Inflammatory macrophage (primary cell): ENCODE measurements around the gene CEP290.
"Not testable (repeated sequence)": the region's sequence is repeated elsewhere in the genome, so short reads cannot be mapped to it uniquely, and the experiment has no call there.

Source experiments
- DNase-seq, 2 donors: peaks; one replicate each; pipeline ENCODE4 v3.0.0-alpha.2; 2020 to 2022

Gene CEP290

DNA sequence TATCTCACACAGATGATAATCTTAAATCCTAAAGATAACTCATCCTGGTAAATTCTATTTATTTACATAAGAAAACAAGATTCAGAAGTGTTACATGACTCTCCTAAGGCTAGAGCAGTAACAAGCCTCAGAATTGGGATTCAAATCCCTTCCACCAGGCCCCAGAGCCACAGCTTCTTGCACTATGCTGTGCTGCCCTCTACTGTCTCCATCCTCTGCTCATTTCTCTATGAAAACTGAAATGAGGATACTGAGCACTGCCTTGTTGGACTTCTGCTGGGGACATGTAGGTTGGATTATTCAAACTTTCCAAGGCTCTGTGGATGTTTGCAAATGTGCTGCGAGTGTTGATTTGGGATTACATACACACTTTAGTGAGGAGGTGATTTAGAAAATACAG lies 89.2 kb downstream of the CEP290 start:
- no peak for DNase-seq

DNA sequence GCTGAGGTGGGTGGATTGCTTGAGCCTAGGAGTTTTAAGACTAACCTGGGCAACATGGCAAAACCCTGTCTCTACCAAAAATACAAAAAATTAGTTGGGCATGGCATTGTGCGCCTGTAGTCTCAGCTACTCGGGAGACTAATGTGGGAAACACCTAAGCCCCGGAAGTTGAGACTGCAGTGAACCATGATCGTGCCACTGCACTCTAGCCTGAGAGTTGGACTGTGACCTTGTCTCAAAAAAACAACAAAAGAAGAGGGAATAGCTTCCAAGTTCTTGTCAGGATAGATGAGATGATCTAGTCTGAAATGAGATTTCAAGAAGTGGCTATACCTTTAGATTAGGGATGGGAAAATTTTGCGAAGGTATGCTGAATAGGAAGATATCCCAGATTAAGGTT lies 97.9 kb downstream of the CEP290 start:
- no peak for DNase-seq

DNA sequence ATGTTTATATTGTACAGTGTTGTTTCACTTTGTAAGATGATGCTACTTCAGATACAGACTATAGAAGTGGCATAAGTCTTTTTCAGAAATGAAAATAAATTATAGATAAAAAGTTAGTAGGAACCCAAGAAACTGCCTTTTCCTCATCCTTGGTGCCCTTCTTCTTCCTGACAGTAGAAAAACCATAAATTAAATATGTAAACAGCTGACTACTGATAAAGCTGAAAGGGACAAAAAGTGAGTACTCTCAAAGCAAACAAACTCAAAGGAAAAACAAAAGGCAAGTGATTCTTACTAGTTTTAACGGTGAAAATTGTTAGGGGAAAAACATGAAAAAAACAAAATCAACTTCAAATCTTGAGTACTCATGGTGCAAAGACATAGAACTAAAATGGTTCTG lies 104.1 kb downstream of the CEP290 start:
- no peak for DNase-seq

DNA sequence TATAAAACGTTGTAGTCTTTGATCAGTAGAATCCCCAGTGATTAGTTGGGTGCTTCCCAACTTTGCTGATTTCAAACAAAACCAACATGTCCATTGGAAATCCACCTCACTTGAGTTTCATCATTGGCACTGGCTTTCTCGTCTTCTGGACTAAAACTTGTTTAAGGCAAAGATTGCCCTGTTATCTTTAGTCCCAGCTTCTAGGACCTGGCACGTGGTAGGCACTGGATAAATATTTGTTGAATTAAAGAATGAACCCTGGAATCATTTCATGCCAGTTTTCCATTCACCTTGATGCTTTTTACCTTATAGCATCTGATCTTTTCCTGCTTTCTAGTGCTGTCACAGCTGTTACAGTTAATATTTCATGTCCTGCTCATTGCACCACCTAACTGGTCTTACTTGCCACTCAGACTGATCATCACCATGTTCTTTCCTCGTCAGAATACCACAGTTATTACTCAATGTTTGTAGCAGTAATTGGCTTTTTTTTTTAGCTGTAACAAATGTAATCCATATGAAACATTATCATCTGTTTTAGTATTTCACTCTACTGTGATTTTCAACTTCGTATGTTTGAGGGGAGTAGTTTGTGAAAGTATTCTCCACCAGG lies 105.4 kb downstream of the CEP290 start:
- DNase-seq: no peak

DNA sequence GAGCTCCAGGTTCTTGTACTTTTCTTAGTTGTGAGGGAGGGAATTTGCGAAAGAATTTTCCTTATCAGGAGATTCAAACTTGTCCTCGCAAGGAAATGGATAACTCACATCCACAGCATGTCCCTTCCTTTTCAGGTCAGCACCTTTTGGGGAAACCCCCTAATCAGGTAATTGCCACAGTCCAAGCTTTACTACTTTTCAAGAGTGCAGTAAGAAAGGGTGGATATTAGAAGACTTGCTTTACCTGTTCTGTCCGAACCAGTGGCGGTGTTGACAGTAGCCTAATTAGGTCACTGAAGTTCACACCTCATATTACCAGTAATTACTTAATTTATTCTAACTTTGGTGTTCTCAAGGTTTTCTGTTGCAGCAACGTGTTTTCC lies 106.0 kb downstream of the CEP290 start:
- DNase-seq: no peak

DNA sequence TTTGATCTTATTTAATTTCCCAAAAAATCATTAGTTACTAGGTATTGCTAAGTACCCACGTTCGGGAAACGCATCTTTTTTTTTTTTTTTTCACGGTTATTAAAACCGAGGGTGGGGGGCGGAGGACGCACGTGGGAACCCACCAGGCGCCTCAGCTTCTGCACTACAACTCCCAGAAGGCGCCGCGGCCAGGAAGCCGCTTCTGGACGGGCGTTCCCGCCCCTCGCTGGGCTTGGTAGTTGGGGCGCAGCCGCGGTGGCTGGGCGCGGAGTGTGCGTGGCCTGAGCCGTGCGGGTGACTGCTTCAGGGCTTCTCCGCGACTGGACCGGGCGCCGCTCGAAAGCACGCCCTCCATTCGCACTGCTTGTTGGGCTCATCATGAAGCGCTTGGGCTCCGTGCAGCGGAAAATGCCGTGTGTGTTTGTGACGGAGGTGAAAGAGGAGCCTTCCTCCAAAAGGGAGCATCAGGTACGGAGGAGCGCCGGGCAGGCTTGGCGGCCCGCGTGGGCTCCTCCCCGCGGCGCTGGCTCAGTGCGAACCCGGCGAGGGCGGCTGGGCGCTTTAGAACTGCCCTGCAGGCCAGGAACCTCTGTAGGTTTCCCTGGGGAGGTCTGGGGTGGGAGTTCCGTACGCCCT lies 106.5 kb downstream of the CEP290 start:
- DNase-seq: peak; percentile 78 to 85

DNA sequence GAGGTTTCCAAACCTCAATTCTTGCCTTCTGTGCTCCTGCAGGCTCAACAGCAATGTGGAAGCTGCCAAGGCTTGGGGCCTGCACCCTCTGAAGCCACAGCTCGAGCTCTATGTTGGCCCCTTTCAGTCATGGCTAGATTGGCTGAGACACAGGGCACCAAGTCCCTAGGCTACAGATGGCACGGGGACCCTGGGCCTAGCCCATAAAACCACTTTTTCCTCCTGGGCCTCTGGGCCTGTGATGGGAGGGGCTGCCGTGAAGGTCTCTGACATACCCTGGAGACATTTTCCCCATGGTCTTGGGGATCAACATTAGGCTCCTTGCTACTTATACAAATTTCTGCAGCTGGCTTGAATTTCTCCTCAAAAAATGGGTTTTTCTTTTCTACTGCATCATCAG lies 110.7 kb downstream of the CEP290 start:
- DNase-seq: not testable (repeated sequence)

DNA sequence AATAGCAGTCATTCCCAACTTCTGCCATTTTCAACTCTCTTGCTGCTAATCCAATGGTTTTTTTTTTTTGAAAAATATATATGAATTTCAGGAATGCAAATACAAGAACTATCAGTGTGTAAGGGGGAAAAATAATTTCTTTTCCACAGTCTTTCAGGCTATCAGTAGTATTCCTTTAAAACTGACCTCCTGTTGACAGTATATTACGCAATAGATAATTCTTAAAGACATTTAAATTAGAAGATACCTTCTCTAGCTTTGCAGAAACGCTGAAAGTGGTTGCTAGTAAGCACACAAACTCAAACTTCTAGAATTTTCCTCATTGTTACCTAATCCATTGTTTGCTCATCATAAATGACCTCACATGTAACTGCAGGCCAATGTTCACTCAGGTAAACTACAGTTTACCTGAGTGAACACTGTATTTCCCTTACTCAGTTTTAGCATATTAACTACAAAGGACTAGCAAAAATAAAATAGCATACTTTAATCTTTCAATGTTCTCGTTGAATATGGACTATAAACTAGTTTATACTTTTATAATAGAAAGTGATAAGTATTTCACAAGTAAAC lies 112.7 kb downstream of the CEP290 start, which contains the start of gene C12orf50:
TSS of gene C12orf50 (minus strand) at position 309 of the 573 bp plus-strand sequence. CDS start 2,439 bp downstream, outside the sequence.
- DNase-seq: no peak

DNA sequence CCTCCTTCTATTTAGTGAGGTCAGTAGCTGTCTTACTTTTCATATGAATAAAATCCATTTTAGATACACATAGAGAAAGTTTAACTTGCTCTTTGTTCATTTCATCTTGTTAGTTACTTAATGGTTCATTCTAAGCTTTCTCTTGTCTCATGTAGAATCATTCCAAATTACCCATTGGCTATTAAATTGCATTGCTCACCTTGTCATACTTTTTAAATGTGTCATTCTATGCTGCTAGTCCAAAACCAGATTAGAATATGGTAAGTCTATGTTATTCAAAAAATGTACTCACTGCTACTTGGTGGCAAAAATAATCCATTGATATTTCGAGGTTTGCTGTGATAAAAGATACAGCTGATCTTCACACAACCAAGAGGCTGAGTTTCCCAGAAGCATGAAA lies 115.7 kb downstream of the CEP290 start:
- no peak for DNase-seq

DNA sequence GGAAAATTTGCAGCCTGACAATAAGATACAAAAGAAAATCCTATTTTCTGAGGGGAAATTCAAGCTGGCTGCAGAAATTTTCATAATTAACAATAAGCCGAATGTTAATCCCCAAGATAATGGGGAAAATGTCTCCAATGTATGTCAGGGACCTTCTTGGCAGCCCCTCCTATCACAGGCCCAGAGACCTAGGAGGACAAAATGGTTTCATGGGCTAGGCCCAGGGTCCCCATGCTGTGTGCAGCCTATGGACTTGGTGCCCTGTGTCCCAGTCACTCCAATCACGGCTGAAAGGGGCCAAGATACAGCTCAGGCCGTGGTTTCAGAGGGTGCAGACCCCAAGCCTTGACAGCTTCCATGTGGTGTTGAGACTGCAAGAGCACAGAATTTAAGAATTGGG lies 123.9 kb downstream of the CEP290 start:
- no peak for DNase-seq

DNA sequence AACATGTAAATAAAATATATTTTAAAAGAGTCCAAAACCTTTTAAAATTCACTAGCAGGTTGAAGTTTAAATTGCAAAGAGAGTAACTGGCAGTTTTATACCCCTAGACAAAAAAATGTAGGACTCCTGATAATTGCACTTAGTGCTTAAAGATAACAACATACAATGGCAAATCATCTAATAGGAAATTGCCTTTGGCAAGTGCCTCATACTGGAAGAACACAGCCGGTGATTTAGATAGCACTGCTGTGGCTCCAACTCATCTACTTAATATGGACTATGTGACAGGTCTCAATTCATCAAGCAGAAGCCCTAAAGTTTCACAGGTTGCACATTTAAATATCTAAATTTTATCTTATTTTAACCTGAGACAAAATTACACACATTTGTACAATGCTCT lies 126.1 kb downstream of the CEP290 start:
- DNase-seq: no peak

DNA sequence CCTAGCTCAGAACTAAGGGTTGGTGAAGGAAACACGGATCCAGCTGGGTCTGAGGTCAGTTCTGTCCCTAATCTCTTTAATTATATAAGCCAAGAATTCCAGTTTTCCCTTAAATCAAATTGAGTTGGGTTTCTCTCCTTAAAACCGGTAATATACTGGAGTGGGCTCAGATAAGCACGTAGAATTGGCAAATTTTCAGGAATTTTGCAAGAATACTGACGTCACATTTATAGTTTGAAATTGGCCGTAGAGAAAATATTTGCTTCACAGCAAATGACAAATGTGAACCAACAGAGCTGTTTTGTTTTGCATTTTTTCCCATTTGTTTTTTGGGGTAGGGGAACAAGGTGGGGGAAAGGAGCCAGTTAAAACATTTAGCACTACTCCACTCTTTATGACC lies 130.1 kb downstream of the CEP290 start:
- no peak for DNase-seq

DNA sequence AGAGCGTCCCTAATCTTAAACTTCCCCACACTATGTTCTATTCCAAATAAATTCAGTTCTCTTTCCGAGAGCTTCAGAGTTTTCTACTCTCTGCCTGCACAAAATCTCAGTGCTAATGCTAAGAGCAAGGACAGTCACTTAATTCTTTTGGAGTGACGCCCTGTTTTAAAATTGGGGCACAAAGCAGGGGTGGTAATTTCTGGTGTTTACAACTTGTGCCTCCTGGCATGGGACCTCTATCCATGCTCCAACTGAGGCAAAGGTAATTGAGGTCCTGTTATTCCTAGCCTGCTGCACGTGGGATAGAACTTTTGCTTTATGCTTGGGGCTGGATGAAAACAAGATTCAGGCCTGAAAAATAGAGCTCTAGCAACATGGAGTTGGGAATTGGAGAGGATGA lies 135.5 kb downstream of the CEP290 start:
- no peak for DNase-seq

DNA sequence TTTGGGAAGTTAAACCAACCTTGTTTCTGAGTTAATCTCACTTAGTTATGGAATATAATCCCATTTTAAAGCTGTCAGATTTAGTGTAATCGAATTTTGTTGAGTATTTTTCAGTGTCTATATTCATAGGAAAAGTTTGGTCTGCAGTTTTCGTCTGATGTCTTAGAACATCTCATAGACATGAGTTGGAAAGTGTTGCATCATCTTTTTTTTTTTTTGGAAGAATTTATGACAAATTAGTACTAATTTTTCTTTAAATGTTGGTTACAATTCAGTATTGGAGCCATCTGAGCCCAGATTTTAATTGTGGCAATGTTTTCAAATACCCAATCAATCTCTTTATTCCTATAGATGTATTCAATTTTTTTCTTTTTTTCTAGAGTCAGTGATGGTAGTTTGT lies 140.6 kb downstream of the CEP290 start:
- no peak for DNase-seq
